AG10803 (cell line): Measurements from ENCODE around the gene RTN4.
A peak's percentile ranks its signal among the peaks of the same experiment; 100 is the strongest.
"Not testable (repeated sequence)": the region's sequence is repeated elsewhere in the genome, so short reads cannot be mapped to it uniquely, and the experiment has no call there.

Source experiments
- DNase-seq: peaks from one replicate; pipeline ENCODE4 v3.0.0; 2010; ENCODE audit warnings: low read depth
- H3K4me3 ChIP-seq: 2 replicates; pipeline ENCODE4 v1.5.1; 2011; ENCODE audit warnings: mild to moderate bottlenecking, low read length, control low read depth
- CTCF ChIP-seq: conservative IDR thresholded peaks from 2 replicates; pipeline ENCODE4 v1.5.1; 2011; ENCODE audit warnings: mild to moderate bottlenecking, low read length, control low read depth, inconsistent platforms

The RTN4 gene

GRCh38 chr2:54995553-54995952, 54.7 kb downstream of the RTN4 start:
- no peak for TF ChIP-seq CTCF
- no peak overlapping the region for H3K4me3 ChIP-seq

GRCh38 chr2:54990694-54991093, 59.6 kb downstream of the RTN4 start:
- not testable (repeated sequence) for H3K4me3 ChIP-seq, DNase-seq

More at GRCh38 chr2:54995553-54995952, 54.7 kb downstream of the RTN4 start:
- DNase-seq: no peak

GRCh38 chr2:54988612-54989011, 61.6 kb downstream of the RTN4 start:
- DNase-seq: no peak
- H3K4me3 ChIP-seq: no peak overlapping the region
- no peak for TF ChIP-seq CTCF

- DNase-seq: no peak
Observed at GRCh38 chr2:54986264-54986663, 64.0 kb downstream of the RTN4 start.

GRCh38 chr2:54984476-54984875, 65.8 kb downstream of the RTN4 start:
- no peak for DNase-seq
- TF ChIP-seq CTCF: no peak
- no peak overlapping the region for H3K4me3 ChIP-seq

More at GRCh38 chr2:54986264-54986663, 64.0 kb downstream of the RTN4 start:
- no peak for TF ChIP-seq CTCF
- H3K4me3 ChIP-seq: no peak overlapping the region

- TF ChIP-seq CTCF: no peak
- DNase-seq: peak; percentile 30
- no peak overlapping the region for H3K4me3 ChIP-seq
Observed at GRCh38 chr2:54983345-54984220, 66.7 kb downstream of the RTN4 start.

GRCh38 chr2:54981385-54981784, 68.9 kb downstream of the RTN4 start:
- no peak overlapping the region for H3K4me3 ChIP-seq
- DNase-seq: no peak
- TF ChIP-seq CTCF: no peak
